ENCODE data around the gene TSPAN5. TPM values are rescaled to one million over a fixed set of nuclear protein-coding genes. Genes with fewer than 3 reads are reported as not detected.

TSPAN5 gene
- total RNA-seq, 2 donors from 2014 or later, result 22.1 to 24.9 TPM

DNA sequence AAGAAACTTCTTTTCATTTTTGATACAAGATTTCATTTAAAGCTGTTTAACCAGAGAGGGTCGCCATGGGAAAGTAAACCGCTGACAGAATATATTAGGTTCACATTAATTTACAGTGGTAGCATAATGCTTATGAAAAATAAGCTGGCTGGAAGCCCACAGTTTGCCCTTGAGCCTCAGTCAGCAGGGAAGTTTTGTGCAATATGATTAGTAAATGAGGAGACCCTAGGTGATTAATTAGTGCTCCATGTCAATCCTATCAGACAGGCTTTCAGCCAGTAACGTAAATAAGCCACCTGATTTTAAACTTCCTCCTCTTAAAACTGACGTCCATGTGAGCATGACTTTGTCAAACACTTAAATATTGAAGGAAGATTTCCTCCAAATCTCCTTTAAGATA, 134.2 kb downstream of the TSPAN5 start:
- Mint-ChIP-seq H3K27ac (no peak overlapping the region), H3K4me1 (ENCODE audit: low read depth in 2 of 2) (peaks cover 32 to 38% of the 10 kb centered on the region in 2 donors), H3K27me3 (no peaks in the 10 kb centered on the region), H3K36me3 (no peaks in the 10 kb centered on the region), H3K9me3 (no peaks in the 10 kb centered on the region), H3K4me3 (no peak overlapping the region)
- DNase-seq (ENCODE audit: low spot score), result no peak
- no peak for ATAC-seq

- no peaks in the 10 kb centered on the region for H3K9me3 Mint-ChIP-seq
- DNase-seq (ENCODE audit: low spot score) (no peak), ATAC-seq (no peak)
- peak overlapping the region; percentile 28 to 57 for H3K27ac Mint-ChIP-seq
- H3K4me3 Mint-ChIP-seq, result peak overlapping the region; percentile 53
- H3K4me1 Mint-ChIP-seq (ENCODE audit: low read depth in 2 of 2), result peaks cover 35 to 42% of the 10 kb centered on the region in 2 donors
- no peaks in the 10 kb centered on the region for H3K36me3 Mint-ChIP-seq
- H3K27me3 Mint-ChIP-seq, result no peaks in the 10 kb centered on the region
Observed at GRCh38 chr4:98522636-98523395, 135.6 kb downstream of the TSPAN5 start.

- H3K4me3 Mint-ChIP-seq, result peak overlapping the region; percentile 53
- H3K36me3 Mint-ChIP-seq, result no peaks in the 10 kb centered on the region
- ATAC-seq, result peak in 1 of 2 donors; percentile 47
- no peak for DNase-seq (ENCODE audit: low spot score)
- peak overlapping the region; percentile 28 to 57 for H3K27ac Mint-ChIP-seq
- no peaks in the 10 kb centered on the region for H3K27me3 Mint-ChIP-seq
- H3K4me1 Mint-ChIP-seq (ENCODE audit: low read depth in 2 of 2), result peaks cover 35 to 46% of the 10 kb centered on the region in 2 donors
- no peaks in the 10 kb centered on the region for H3K9me3 Mint-ChIP-seq
Observed at GRCh38 chr4:98522062-98522461, 136.3 kb downstream of the TSPAN5 start.

DNA sequence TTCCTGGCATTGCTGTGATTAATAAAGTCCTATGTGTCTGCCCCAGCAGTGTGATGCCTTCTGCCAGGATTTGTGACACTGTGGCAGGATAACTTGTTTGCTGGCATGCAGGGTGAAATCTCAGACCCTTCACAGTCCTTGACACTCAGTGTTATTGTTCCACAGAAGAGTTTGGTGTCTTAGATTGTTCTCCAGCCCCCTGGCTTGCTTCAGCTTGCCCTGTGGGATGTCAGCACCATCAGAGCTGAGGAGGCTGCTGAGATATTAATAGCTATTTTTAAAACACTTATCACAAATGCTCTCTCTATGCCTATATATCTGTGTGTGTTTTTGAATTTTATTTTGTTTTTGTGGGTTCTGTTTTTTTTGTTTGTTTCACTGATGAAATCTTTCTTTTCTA, 136.9 kb downstream of the TSPAN5 start:
- Mint-ChIP-seq H3K4me1 (ENCODE audit: low read depth in 2 of 2) (peaks cover 37 to 50% of the 10 kb centered on the region in 2 donors), H3K36me3 (no peaks in the 10 kb centered on the region), H3K27me3 (no peaks in the 10 kb centered on the region), H3K27ac (peak overlapping the region; percentile 28 to 57), H3K9me3 (no peaks in the 10 kb centered on the region), H3K4me3 (peak overlapping the region; percentile 53)
- DNase-seq (ENCODE audit: low spot score) (no peak), ATAC-seq (no peak)

GRCh38 chr4:98519268-98519977, 139.0 kb downstream of the TSPAN5 start:
- Mint-ChIP-seq H3K4me1 (ENCODE audit: low read depth in 2 of 2) (peaks cover 43 to 66% of the 10 kb centered on the region in 2 donors), H3K4me3 (no peak overlapping the region), H3K27me3 (no peaks in the 10 kb centered on the region), H3K36me3 (no peaks in the 10 kb centered on the region), H3K9me3 (no peaks in the 10 kb centered on the region), H3K27ac (peak overlapping the region in 1 of 2 donors; percentile 9)
- ATAC-seq, result no peak
- DNase-seq (ENCODE audit: low spot score), result no peak

DNA sequence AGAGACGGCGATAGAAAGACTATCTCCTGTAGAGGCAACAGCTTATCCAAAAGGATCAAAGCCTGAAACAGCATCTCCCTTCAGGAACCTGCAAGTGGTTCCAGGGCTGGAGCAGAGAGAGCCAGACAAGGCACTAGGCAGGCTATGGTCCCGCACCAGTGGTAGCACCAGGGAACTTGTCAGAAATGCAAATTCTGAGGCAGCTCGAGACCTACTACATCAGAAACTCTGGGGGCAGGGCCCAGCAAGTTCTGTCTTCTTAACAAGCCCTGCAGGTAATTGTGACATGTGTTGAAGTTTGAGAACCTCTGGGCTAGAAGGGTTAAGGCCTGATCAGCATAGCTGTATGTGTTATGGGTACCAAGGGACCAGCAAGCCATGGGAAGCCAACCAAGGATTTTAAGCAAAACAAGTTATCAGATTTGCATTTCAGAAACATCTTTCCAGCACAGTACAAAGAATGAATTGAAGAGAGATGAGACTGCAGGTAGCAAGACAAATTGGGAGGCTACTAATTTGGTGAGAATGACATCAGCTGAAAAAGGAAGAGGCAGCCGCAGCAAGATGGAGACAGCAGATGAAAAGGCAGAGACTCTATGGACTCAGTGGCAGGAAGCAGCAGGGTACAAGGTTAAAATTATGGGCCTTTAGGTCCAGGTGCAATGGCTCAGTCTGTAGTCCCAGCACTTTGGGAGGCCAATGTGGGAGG, 139.7 kb downstream of the TSPAN5 start:
- Mint-ChIP-seq H3K27me3 (no peaks in the 10 kb centered on the region), H3K9me3 (no peaks in the 10 kb centered on the region), H3K4me1 (ENCODE audit: low read depth in 2 of 2) (peaks cover 43 to 67% of the 10 kb centered on the region in 2 donors), H3K4me3 (peak overlapping the region; percentile 2), H3K36me3 (no peaks in the 10 kb centered on the region), H3K27ac (peak overlapping the region; percentile 3 to 9)
- DNase-seq (ENCODE audit: low spot score), result no peak
- peak in 1 of 2 donors; percentile 34 for ATAC-seq

GRCh38 chr4:98517218-98518021, 141.0 kb downstream of the TSPAN5 start:
- ATAC-seq, result no peak
- Mint-ChIP-seq H3K36me3 (no peaks in the 10 kb centered on the region), H3K4me1 (ENCODE audit: low read depth in 2 of 2) (peaks cover 51 to 74% of the 10 kb centered on the region in 2 donors), H3K27ac (peak overlapping the region in 1 of 2 donors; percentile 18), H3K4me3 (peak overlapping the region; percentile 29), H3K9me3 (no peaks in the 10 kb centered on the region), H3K27me3 (no peaks in the 10 kb centered on the region)
- DNase-seq (ENCODE audit: low spot score), result no peak

DNA sequence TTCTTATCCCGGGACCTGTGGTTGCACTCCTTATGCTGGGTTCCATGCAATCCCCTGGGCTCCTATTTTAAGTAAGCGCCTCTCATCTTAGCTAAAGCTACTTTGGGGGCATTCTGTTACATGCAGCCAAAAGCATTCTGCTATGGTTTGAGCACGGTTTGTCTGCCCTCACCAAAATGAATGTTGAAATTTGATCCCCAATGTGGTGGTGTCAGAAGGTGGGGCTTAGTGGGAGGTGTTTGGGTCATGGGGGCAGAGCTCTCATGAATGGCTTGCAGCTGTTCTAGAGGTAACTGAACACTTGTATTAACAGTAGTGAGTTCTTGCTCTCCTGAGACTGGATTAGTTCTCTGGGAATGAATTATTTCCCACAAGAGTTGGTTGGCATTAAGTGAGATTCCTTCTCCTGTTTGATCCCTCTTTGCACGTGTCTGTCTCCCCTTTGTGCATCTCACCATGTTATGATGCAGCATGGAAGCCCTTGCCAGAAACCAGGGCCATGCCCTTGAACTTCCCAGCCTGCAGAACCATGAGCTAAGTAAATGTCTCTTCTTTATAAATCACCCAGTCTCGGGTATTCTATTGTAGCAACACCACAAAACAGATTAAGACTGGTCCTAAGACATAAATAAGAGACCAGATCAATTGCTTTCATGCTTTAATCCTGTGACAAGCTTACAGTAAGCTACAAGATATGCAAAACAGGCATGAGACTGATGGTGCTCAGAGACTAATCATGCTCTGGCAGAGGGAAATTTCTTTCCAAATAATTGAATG, 141.8 kb downstream of the TSPAN5 start:
- DNase-seq (ENCODE audit: low spot score) (no peak), ATAC-seq (no peak)
- no peaks in the 10 kb centered on the region for H3K9me3 Mint-ChIP-seq
- no peaks in the 10 kb centered on the region for H3K27me3 Mint-ChIP-seq
- H3K4me1 Mint-ChIP-seq (ENCODE audit: low read depth in 2 of 2), result peaks cover 47 to 69% of the 10 kb centered on the region in 2 donors
- no peaks in the 10 kb centered on the region for H3K36me3 Mint-ChIP-seq
- H3K27ac Mint-ChIP-seq, result peak overlapping the region in 1 of 2 donors; percentile 18
- no peak overlapping the region for H3K4me3 Mint-ChIP-seq

- ATAC-seq (no peak), DNase-seq (ENCODE audit: low spot score) (no peak)
- no peaks in the 10 kb centered on the region for H3K36me3 Mint-ChIP-seq
- no peaks in the 10 kb centered on the region for H3K27me3 Mint-ChIP-seq
- H3K4me1 Mint-ChIP-seq (ENCODE audit: low read depth in 2 of 2), result peaks cover 49 to 70% of the 10 kb centered on the region in 2 donors
- H3K9me3 Mint-ChIP-seq, result no peaks in the 10 kb centered on the region
- peak overlapping the region; percentile 61 for H3K4me3 Mint-ChIP-seq
- peak overlapping the region; percentile 24 to 63 for H3K27ac Mint-ChIP-seq
Observed at GRCh38 chr4:98516042-98516440, 142.4 kb downstream of the TSPAN5 start.

DNA sequence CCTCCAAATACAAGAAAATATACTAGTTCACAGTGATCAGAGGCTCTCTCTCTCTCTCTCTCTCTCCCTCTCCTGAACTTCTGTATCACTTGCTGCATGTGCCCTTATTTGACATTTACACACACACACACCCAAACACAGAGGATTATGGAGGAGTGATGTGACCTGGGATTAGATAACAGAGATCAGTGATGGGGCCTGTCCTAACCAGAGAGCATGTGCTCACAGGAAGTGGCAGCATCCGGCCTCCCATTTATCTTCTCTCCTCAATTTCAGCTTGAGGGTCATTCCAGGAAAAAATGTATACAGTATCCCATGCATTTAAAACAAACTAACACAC, 143.0 kb downstream of the TSPAN5 start:
- Mint-ChIP-seq H3K27ac (peak overlapping the region; percentile 24 to 63), H3K4me1 (ENCODE audit: low read depth in 2 of 2) (peaks cover 53 to 76% of the 10 kb centered on the region in 2 donors), H3K27me3 (no peaks in the 10 kb centered on the region), H3K4me3 (no peak overlapping the region), H3K36me3 (no peaks in the 10 kb centered on the region), H3K9me3 (no peaks in the 10 kb centered on the region)
- ATAC-seq (no peak), DNase-seq (ENCODE audit: low spot score) (no peak)

- H3K27ac Mint-ChIP-seq, result peak overlapping the region; percentile 24 to 63
- H3K9me3 Mint-ChIP-seq, result no peaks in the 10 kb centered on the region
Observed at GRCh38 chr4:98514741-98515469, 143.5 kb downstream of the TSPAN5 start.

GRCh38 chr4:98512918-98513317, 145.5 kb downstream of the TSPAN5 start:
- peak overlapping the region in 1 of 2 donors; percentile 12 for H3K27ac Mint-ChIP-seq
- ATAC-seq (no peak), DNase-seq (ENCODE audit: low spot score) (no peak)
- H3K4me3 Mint-ChIP-seq, result no peak overlapping the region
- H3K27me3 Mint-ChIP-seq, result no peaks in the 10 kb centered on the region
- H3K36me3 Mint-ChIP-seq, result no peaks in the 10 kb centered on the region
- peaks cover 50 to 72% of the 10 kb centered on the region in 2 donors for H3K4me1 Mint-ChIP-seq (ENCODE audit: low read depth in 2 of 2)
- no peaks in the 10 kb centered on the region for H3K9me3 Mint-ChIP-seq

More at GRCh38 chr4:98514741-98515469, 143.5 kb downstream of the TSPAN5 start:
- Mint-ChIP-seq H3K4me1 (ENCODE audit: low read depth in 2 of 2) (peaks cover 52 to 77% of the 10 kb centered on the region in 2 donors), H3K36me3 (no peaks in the 10 kb centered on the region), H3K4me3 (no peak overlapping the region), H3K27me3 (no peaks in the 10 kb centered on the region)
- ATAC-seq (no peak), DNase-seq (ENCODE audit: low spot score) (no peak)
